Transverse colon (tissue), 3 donors: ENCODE measurements around the gene FADD.

Experiments used
- EP300 ChIP-seq: sonication (generic); formaldehyde crosslinking; IDR thresholded peaks from one replicate; pipeline ENCODE4 v1.6.1; 2017; ENCODE audit warnings: antibody characterized with exemption, low read depth
- POLR2A ChIP-seq: fragments of 450-650 bp; IDR thresholded peaks from one replicate; pipeline ENCODE4 v1.6.1; 2016; ENCODE audit warnings: antibody characterized with exemption, mild to moderate bottlenecking, moderate library complexity
- TF ChIP-seq, protein P1 (sequence below), 5 experiments: fragments of 200-600 bp in 3 of 5; fragments of 450-650 bp in 2 of 5; sonication (generic) in 3 of 5; IDR thresholded peaks; 1 replicate in 2 of 5; 2 replicates in 3 of 5; pipeline ENCODE4 v1.5.1; 2016 to 2017; ENCODE audit warnings: antibody characterized with exemption in 5 of 5, inconsistent platforms in 3 of 5, mild to moderate bottlenecking in 2 of 5, moderate library complexity in 1 of 5

DNA sequence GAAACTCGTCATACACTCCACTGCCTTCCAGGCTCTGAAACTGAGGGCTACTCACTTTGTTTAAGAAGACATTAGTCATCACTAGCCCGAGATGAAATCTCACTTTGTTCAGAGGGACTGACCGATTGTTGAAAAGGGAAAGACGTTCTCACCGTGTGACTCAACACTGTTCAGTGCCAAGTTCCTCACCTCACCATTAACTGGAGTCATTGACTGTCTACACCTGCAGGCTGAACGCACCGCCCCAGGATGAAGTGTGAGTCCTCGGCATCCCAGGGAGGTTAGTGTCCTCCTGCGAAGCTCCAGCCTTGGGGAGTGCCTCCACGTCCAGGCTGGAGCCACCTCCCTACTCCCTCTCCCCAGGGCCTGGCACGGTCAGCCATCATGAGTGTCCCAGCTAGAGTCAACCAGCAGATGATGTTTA lies 30.4 kb downstream of the FADD start:
- TF ChIP-seq POLR2A (no peak), EP300 (no peak)
- TF ChIP-seq, protein P1, sequence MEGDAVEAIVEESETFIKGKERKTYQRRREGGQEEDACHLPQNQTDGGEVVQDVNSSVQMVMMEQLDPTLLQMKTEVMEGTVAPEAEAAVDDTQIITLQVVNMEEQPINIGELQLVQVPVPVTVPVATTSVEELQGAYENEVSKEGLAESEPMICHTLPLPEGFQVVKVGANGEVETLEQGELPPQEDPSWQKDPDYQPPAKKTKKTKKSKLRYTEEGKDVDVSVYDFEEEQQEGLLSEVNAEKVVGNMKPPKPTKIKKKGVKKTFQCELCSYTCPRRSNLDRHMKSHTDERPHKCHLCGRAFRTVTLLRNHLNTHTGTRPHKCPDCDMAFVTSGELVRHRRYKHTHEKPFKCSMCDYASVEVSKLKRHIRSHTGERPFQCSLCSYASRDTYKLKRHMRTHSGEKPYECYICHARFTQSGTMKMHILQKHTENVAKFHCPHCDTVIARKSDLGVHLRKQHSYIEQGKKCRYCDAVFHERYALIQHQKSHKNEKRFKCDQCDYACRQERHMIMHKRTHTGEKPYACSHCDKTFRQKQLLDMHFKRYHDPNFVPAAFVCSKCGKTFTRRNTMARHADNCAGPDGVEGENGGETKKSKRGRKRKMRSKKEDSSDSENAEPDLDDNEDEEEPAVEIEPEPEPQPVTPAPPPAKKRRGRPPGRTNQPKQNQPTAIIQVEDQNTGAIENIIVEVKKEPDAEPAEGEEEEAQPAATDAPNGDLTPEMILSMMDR (IDR thresholded peaks at IDR 0.05): no peak
